HG03575 (cell line): ENCODE results near the gene AKNA.

Experiments
- ATAC-seq: cut with Tn5 transposase; IDR thresholded peaks from one replicate; pipeline ENCODE4 v1.9.1; 2021; ENCODE audit not compliant: unreplicated experiment, insufficient number of reproducible peaks, low FRiP score; ENCODE audit errors: extremely low read depth

The AKNA gene, protein sequence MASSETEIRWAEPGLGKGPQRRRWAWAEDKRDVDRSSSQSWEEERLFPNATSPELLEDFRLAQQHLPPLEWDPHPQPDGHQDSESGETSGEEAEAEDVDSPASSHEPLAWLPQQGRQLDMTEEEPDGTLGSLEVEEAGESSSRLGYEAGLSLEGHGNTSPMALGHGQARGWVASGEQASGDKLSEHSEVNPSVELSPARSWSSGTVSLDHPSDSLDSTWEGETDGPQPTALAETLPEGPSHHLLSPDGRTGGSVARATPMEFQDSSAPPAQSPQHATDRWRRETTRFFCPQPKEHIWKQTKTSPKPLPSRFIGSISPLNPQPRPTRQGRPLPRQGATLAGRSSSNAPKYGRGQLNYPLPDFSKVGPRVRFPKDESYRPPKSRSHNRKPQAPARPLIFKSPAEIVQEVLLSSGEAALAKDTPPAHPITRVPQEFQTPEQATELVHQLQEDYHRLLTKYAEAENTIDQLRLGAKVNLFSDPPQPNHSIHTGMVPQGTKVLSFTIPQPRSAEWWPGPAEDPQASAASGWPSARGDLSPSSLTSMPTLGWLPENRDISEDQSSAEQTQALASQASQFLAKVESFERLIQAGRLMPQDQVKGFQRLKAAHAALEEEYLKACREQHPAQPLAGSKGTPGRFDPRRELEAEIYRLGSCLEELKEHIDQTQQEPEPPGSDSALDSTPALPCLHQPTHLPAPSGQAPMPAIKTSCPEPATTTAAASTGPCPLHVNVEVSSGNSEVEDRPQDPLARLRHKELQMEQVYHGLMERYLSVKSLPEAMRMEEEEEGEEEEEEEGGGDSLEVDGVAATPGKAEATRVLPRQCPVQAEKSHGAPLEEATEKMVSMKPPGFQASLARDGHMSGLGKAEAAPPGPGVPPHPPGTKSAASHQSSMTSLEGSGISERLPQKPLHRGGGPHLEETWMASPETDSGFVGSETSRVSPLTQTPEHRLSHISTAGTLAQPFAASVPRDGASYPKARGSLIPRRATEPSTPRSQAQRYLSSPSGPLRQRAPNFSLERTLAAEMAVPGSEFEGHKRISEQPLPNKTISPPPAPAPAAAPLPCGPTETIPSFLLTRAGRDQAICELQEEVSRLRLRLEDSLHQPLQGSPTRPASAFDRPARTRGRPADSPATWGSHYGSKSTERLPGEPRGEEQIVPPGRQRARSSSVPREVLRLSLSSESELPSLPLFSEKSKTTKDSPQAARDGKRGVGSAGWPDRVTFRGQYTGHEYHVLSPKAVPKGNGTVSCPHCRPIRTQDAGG (N-terminal part only)

DNA sequence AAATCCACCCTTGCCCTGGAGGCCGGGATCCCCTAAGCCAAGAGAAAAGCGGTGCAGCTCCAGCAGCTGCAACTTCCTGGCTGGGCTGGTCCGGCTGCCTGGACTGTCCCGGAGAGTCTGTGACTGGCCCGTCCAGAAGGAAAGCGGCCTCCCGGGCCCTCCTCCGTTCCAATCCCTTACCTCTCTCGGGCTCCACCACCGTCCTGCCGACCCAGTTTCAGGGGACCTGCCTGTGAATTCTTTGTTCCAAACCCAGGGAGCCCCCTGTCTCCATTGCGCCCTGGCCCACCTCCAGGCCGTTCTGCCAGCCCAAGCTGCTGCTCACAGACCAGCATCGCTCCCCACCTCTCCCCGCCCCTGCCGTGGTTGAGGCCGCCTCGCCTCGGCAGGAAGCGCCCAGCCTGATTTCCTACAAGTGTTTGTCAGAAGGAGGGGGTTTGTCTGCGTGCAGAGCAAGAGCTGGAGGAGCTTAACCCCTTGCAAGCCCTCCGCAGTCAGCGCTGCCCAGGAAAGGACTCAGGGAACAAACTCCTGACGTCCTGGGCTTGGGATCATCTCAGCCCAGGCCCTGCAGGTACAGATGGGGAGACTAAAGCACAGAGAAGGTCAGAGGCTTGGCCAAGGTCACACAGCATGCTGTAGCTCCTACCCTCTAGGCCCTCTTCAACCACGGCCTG lies at the start of gene AKNA:
TSS of gene AKNA (minus strand) at position 303 of the 677 bp plus-strand sequence. CDS start 6,649 bp downstream, outside the sequence.
- no peak for ATAC-seq

DNA sequence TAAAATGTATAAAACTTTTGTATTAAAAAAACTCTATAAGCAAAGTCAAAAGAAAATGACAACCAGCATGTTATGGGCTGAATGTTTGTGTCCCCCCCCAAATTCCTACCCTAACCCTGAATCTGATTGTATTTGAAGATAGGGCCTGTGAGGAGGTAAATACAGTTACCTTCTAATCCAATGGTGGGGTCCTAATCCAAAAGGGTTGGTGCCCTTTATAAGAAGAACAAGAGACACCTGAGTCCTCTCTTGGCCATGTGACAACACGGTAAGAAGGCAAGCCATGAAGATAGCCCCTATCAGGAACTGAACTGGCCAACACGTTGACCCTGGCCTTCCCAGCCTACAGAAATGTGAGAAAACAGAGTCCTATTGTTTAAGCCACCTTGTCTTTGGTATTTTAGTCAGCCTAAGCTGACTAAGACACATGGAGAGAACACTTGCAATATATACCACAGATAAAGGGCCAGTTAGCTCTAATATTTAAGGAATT lies 49.7 kb upstream of the AKNA start:
- ATAC-seq: no peak

DNA sequence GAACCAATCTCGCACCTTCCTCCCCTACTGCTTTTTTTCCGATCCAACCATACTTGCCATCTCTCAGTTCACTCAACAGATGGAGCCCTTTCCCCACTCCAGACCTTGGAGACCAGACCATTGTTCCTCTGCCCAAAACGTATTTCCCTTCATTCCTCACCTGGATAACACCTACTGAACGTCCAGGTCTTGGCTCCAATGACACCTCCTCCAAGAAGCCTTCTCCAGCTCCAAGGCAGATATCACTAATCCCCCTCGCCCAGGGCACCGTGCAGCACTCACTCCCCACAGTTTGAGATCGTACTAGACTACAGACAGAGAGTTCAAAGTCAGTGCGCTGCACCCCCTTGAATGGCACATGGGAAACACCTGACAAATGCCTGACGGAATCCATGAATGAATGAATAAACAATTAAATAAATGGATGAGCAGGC lies 47.1 kb upstream of the AKNA start:
- ATAC-seq: no peak

DNA sequence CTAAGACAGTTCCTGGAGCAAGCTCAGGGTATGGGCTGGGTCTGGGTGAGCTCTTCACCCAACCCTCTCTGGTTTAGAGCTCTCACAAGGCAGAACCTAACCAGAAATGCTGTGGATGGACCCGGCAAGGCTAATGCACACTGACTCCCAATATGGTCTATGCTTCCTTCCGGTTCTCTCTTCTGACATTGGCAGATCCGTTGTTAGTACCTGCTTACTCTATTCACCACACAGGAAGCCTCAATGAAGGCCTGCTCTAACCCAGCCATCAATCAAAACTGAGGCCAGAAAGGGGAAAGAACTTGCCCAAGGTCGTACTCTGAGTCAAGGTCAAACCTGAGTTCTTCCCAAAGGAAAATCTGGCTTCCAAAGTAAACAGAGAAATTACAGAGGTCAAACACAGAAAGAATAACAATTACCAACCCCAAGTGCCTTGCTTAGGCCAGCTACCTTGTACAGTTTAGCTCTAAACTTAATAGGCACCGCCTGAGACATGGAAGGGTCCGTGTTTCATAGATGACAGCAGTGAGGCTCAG lies 46.0 kb upstream of the AKNA start:
- no peak for ATAC-seq

DNA sequence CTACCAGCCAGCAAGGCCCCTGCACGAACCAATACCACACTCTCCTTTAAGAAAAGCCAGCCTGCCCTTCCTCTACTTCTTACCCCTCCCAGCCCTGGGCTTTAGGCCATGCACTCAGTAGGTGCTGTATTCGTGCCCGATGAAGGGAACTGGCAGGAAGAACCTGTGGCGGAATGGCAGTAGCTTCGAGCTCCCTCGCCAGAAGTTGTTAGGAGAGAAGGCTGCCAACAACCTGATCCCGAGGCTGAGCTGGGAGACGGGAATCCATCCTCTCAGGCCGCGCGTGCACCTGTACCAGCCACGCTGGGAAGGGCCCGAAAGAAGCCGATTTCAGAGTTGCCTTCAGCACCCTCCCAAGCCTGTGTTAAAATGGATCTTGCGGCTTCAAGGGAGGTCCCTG lies 45.3 kb upstream of the AKNA start:
- no peak for ATAC-seq

DNA sequence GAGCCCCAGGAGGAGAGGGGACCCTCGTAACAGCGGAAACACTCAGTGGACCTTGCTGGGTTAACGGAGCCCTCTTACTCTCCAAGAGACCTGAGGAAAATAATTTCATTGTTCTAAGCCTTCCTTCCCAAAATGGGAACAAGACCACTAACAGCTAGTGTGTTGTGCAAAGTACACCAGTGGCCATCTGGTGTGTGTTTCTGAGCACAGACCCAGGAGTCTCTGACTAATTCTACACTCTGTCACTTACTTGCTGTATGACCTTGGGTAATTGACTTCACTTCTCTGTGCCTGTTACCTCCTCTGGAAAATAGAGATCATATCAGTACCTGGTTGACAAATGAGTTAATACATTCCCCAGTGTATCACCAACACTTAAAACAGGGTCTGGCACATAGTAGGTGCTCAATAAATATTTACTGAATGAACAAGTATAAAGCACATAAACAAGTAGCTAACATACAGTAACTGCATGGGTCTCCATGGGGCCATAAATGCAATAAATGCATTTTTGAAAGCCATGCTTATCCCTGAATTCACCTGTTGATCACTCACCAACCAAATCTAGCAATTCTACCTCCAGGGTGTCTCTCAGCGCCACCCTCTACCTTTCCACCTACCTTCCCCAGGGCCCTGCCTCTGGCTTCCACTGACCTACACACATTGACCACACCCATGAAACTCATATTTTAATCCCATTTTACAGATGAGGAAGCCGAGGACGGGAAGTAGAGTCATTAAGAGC lies 44.7 kb upstream of the AKNA start:
- ATAC-seq: no peak

DNA sequence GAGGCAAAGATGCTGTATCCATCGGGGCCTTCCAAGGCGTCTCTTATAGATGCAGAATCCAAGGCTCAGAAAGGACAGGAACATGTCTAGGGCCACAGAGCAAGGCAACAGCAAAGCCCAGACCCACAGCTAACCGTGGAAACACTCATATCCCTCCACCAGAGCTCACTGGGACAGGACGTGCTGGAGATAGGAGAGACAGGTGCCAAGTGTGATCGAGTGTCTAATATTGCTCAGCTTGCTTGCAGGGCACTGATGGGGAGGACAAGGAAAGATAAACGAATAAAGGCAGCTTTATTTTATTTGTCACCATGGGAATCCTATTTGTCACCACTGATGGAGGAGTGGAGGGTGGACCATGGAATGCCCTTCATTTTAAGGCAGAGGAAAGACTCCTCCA lies 44.0 kb upstream of the AKNA start:
- ATAC-seq: no peak

DNA sequence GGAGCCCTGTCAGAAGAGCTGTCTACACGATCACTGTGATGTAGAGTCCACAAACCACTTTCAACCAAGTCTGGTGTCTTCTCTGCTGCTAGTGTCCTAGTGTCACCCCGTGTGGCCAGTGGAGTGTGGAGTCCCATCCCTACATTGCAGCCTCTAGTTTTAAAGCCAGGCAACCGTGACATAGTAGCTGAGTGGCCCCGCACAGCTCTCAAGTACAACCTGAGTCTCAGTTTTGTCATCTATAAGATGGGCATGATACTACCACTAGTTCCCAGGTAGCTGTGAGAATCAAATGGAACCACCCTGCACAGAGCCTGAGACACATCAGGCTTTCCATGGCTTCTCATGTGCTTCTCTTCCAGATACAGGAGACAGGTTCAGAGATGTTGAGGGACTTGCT lies 43.2 kb upstream of the AKNA start:
- ATAC-seq: no peak

DNA sequence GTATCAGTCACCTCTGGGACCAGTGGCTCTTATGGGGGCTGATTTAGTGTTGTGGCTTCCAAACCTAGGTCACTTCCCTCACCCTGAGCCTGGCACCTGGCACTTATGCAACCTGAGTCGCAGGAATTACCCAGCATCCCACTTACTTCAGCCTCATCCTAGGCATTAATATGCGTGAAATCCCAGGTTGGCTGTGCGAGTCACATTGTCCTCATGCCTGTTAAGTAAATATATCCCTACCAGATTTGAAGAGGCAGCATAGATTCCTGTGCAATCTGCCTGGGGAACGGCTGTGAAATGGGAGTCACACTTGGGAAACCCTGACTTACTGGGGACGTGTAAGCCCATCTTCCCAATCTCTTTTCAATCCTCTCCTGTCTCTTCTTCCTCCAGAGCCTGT lies 42.7 kb upstream of the AKNA start:
- no peak for ATAC-seq

DNA sequence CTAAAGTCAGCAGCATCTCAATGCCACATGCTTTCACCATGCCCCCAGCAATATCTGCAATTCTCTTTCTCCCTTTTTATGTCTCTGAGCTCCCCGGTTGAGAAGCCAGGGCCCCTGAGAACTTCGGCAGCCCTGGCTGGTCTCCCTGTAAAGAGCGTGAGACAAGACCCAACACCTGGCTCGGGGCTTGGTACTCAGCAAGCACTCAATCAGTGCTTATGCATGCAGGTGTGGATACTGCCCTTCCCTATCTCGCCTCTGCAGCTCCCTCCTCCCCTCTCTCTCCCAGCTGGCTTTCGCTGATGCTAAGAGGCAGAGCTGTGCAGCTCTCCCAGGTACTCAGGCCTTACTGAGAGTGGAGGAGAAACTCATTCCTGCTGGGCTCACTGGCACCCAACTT lies 41.7 kb upstream of the AKNA start:
- ATAC-seq: no peak

DNA sequence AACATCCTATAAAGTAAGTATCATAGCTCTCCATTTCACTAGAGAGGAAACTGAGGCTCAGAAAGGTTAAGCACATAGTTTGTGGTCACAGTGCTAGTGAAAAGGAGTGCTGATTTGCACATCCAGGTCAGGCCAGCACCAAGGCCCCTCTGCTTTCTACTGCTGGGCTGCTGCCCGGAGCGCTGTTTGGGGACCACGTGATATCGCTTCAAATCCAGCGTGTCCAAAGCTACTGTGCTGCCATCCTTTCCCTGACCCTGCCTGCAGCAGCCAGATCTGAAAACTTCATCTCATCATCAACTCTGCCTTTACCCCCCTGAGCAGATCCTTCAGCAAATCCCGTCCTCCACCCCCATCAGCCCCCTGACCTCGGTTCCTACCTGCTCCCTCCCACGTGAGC lies 40.7 kb upstream of the AKNA start:
- ATAC-seq: no peak

DNA sequence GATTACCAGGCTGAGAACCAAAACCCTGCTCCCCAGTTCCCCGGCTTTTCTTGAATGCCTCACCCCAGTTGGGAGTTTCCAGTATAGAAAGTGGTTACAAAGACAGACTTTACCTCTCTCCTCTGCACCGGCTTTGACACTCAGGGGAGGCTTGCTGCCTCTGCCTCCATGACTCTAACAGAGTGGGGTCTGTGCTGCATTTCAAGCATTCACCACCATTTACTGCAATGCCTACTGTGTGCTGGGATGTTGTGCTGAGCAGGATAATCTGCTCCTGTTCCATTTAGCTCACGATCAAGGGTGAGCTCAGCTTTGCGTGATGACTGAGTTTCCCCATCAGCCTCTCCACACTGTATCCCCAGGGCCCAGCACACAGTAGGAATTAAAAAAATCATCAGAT lies 39.9 kb upstream of the AKNA start:
- no peak for ATAC-seq

DNA sequence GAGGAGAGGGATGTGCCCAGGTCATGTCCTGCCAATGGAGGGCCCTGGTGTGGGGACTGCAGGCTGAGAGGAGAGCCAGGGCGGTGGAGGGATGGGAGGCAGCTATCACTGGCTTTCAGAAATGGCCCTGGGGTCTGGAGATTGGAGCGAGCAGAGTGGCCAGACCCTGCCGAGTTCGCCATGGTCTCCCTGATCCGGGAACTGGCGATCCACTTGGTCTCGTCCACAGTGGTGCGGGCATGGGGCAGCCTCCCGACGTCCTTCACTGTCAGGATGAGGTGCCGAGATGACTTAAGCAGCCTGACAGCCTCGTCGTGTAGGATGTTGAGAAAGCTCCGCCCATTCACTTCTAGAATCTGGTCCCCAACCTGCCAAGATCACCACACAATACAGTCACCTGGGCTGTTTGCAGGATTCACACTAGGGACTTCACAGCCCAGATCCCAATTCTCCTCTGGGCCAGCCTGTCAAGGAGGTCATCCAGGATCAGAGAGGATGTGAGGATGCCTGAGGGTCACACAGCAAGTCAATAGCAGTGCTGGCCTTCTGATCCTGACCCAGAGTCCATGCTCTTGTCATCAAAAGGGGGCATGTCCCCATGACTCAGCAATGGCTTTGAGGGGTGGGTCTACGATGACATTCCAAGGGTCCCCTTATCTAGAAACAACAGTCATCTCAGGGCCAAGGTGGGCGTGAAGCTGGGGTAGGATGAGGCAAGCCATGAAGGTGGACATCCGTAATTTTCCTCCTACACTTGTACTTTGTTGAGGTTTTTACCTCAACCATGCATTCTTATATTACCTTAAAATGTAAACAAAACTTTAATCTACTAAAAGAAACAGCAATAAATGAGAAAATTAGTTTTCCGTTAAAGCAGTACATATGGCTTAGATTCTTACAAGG lies 38.5 kb upstream of the AKNA start:
- ATAC-seq: no peak

DNA sequence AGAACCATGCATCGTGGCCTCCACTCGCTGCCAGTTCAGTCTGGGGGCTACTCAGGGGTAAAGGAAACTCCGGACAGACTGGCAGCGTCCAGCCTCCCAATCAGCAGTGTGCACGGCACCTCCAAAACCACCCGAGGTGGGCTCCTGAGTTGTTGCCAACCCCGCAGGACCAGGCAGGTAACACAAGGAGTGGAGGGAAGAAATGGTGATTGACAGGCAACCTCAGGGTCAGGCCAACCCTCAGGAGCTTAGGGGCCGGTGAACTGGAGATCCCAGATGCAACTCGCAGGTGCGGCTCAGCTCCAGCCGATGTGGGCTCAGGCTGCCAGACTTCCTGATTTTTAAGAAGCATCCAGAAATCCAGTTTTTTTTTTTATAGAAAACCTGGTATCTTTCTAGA lies 37.3 kb upstream of the AKNA start:
- ATAC-seq: no peak

DNA sequence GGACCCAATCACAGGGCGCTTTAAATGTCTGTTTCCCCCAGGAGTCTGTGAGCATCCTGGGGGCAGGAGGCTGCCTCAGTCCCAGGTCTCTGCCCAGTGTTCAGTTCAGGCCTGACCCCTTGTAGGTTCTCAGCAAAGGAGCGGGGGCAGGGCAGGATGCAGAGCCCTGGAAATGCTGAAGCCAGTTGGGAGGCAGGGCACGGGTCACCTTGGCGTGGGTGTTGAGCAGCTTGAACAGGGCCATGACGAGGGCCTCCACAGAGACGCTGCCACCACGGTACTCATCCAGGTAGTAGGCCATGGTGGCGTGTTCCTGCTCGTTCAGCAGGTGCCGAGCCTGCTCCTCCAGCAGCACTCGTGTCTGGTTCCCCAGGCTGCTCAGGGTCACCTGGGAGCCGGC lies 36.3 kb upstream of the AKNA start:
- no peak for ATAC-seq

DNA sequence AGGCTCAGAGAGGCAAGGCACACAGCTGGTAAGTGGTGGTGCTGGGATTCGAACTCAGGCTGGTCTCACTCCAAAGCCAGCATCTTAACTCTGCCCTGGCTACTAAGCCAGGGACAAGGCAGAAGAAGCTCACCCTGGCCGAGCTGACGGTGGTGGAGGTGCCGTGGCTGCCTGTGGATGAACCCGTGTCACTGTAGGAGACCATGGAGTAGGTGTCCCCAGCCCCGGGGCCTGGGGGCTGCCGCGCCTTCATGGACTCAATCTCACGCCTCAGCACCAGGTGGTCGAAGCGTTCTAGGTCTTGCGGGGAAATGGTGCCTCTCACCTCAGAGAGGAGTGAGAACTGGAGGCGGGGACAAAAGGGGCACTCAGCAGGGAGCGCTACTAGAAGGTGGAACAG lies 35.4 kb upstream of the AKNA start:
- no peak for ATAC-seq

DNA sequence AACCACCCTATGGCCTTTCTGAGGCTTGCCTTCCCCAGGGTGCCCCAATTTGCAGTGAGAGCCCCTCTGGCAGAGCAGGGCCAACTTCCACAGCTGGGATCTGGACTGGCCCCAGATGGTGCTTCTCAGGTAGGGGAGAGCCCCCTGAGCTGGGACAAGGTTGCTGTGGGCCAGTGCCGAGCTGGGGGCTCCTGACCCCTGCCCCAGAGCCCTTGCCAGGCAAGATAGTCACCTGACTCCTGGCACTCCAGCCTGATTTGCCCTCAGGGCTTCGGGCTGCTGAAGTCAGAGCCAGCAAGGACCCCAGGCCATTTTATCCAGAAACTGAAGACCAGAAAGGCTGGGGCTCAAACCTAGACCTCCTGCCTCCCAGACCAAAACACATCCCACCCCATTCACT lies 33.4 kb upstream of the AKNA start:
- no peak for ATAC-seq
